NCI-H1105 treated with DMSO at 0.1 percent for 48 hours (cell line): ENCODE measurements around the gene TMEM51.
"Not testable (repeated sequence)": the region's sequence is repeated elsewhere in the genome, so short reads cannot be mapped to it uniquely, and the experiment has no call there.

Experiments used
- DNase-seq: peaks from one replicate; lab custom pipeline; 2025; lab: John Stamatoyannopoulos, UW

TMEM51 gene

GRCh38 chr1:15128077-15128476, 25.5 kb upstream of the TMEM51 start:
- DNase-seq = no peak

- DNase-seq = peak; percentile 40
These were observed 24.8 kb upstream of the TMEM51 start for GRCh38 chr1:15128520-15129313.

DNA sequence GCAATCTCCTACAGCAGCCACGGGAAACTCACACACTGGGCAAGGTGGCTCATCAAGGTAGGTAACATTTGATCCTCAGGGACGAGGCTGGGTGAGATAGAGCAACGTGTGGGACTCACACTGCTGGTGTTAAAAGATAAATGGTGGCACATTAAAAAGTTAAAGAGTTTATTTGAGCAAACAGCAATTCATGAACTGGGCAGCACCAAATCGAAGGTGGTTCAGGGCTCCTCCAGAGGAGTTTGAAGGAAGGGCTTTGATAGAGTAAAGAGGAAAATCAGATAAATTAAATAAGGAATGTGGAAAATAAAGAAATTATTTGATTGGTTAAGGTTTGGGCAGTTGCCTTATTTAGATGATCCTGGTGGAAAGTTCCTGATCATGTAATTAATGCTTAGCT, 23.6 kb upstream of the TMEM51 start:
- DNase-seq = no peak

- no peak for DNase-seq
These were observed 22.9 kb upstream of the TMEM51 start for GRCh38 chr1:15130607-15131006.

DNA sequence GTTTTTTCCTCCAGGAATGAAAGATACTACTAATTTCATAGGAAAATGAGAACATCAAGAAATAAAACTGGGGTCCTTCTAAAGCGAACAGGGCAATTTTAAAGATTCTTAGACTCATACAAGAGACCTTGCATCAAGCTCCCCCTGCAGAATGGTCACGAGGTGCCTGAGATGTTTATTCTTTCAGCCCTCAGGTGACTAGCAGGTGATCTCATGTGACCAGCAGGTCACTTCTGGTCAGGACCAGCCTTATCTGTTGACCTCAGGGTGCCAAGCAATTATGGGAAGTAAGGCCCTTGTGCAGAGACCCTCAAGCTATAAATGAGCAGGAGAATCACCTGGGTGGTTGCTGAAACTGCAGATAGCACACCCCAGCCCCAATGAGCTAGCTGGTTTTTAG, 20.6 kb upstream of the TMEM51 start:
- no peak for DNase-seq

DNA sequence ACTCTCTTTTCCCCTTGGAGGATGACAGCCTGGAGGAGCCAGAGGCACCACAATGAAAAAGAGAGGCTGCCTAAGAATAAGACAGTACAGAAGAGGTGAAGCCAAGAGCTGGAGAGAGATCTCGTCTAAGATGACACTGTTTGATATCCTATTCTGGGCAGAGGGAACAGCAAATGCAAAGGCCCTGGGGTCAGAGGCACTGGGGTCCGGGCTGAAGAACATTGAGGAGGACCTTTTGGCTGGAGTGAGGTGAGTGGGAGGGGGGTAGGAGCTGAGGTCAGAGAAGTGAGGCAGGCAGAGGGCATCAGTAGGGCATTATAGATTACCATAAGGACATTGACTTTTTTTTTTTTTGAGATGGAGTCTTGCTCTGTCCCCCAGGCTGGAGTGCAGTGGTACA, 19.3 kb upstream of the TMEM51 start:
- no peak for DNase-seq

DNA sequence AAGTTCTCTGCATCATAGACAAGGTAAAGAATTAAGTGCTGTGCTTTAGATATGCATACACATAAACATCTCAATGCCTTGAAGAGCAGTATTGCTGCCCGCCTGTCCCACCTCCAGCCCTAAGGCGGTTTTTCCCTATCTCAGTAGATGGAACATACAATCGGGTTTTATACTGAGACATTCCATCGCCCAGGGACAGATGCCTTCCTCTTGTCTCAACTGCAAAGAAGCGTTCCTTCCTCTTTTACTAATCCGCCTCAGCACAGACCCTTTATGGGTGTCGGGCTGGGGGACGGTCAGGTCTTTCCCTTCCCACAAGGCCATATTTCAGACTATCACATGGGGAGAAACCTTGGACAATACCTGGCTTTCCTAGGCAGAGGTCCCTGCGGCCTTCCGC, 17.9 kb upstream of the TMEM51 start:
- not testable (repeated sequence) for DNase-seq

GRCh38 chr1:15137809-15138208, 15.7 kb upstream of the TMEM51 start:
- no peak for DNase-seq

GRCh38 chr1:15139654-15140350, 13.7 kb upstream of the TMEM51 start:
- DNase-seq = no peak

DNA sequence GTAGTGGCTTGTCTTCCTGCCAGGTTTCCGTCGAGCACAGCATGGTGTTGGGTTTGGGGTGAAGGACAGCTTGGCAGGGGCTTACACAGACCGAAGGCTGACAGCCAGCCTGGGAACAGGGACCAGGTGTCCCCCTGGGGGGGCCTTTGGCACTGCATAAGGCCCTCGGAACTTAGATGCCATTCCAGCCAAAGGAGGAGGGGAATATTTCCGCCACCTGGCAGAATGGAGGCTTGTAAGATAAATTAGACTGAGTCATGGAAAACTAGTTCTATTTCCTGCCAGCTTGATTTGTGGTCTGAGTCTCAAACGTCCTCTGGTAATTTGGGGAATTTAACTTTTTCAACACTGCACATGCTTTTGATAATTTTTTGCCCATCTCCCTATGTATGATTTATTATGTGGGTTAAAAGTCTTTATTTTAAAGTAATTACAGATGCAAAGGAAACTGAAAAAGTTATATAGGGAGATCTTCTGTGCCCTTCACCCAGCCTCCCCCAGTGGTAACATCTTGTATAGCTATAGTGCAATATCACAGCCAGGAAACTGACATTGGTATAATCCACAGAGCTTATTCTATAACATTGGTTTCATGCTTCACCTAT, 11.5 kb upstream of the TMEM51 start:
- no peak for DNase-seq

DNA sequence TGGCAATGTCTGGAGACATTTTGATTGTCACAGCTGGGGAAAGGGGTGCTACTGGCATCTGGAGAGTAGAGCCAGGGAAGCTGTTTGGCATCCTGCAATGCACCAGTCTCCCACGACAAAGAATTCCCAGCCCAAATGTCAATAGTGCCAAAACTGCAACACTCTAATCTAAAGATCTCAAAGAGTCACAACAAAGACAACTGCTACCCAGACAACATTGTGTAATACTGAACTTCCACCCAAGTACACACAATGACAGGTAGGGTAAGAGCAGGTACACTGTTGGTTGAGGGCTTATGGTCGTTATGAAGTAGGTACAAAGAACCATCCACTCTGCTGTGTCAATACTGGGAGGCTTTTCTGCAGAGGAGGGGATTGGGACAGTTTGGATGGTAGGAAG, 8.2 kb upstream of the TMEM51 start:
- no peak for DNase-seq

DNA sequence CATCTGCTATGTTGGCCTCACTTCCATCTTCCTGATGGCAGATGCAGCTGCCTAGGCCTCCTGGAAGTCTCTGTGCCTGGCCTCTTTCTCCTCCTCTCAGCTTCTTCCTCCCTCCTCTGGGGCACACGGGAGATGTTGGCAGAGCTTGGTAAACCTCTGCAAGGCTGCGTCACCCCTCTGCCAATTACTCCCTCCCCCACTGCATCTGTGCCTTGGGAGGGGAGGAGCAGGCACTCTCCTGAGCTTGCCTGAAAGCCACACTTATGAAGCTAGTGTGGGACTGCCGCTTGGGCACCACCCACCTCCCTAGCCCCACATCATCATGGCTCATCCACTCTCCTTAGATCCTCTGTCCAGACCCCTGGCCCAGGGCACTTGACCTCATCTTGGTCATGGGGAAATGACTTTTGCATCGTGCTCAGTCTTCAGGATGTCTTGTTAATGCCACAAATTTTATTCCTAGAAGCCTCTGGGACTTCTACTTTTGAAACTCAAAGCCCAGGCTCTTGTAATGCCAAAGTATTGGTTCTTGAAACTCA, 7.3 kb upstream of the TMEM51 start:
- DNase-seq = no peak

- no peak for DNase-seq
These were observed 6.6 kb upstream of the TMEM51 start for GRCh38 chr1:15146971-15147376.

DNA sequence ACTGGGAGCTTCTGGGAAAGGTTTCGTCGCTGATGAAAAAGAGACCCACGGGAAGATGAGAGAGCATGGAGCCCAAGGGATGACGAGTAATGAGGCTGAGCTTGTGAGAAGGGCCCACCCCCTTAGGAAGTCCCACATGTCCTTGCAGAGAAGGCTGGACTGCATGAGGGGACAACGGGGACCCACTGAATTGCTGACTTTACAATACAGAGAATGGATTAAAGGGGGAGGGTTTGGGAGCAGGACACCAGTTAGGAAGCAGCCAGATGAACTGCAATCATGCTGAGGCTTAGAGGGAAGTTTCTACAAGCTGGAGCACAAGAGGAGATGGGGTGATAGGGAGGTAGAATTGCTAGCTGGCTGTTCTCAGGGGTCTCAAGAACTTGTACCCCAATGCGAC, 5.5 kb upstream of the TMEM51 start:
- DNase-seq = no peak

DNA sequence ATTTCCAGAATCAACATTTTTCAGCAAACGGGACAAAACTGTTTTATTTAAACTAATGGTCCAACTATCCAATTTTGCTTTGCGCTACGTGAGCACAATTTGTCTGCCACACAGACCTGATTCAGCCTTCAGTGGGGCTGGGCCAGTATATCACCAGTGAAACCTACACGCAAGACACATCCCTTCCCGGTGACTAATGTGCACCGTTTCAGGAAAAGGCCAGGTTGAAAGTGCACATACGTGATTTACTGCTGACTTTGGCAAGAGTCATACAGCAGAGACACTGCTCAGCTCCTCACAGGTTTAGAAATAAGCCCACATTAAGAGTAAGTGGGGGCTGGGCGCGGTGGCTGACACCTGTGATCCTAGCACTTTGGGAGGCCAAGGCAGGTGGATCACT, 5.1 kb upstream of the TMEM51 start:
- no peak for DNase-seq

DNA sequence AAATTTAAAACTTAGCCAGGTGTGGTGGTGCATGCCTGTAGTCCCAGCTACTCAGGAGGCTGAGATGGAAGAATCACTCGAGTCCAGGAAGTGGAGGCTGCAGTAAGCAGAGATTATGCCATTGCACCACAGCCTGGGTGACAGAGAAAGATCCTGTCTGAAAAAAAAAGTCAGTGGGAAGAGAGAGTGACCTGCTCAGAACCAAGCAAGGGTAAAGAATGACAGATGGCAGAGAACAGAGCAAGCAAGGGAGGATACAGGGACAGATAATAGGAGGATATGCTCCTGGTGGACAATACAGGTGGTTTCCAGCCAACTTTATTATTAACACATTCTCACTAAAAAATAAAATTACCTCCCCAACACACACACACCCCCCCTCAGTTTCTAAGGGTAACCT, 4.6 kb upstream of the TMEM51 start:
- DNase-seq = no peak

GRCh38 chr1:15150376-15150775, 3.2 kb upstream of the TMEM51 start:
- no peak for DNase-seq

DNA sequence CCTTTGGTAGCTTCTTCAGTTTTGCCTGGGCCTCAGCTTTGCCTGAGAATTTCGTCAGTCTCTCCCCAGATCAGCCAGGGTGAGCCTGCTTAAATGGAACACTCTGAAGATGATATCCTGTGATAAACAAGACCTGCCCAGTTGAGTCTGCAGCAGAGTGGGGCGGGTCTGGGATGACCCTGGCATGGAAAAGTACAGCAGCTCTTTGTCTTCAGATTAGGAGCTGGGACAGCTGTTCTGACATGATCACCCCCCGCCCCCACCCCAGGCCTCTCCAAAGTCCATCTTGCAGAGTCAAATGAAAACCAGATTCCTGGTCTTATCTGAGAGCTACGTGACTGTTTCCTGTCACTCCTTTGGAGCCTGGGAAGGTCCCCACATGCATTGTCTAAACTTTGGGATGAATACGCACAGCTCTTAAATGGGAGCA, 2.2 kb upstream of the TMEM51 start:
- no peak for DNase-seq

DNA sequence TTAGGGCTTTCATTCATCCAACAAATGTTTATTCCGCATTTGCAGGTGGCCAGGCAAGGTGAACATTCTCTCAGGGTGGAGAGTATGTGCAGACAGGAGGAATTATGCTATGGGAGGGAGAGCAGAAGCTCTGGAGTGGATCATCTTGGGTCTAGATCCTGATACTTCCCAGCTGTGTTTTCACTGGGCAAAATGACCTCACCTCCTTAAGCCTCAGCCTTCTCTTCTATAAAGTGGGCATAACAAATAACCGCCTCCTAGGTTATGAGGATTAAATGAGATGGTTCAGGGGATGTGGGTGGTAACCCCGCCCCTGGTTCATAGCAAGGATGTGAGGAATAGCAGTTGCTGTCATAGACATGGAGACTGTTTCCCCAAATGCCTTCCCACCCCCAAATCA, 1.7 kb upstream of the TMEM51 start:
- no peak for DNase-seq

- DNase-seq = peak; percentile 83
These were observed 996 bp upstream of the TMEM51 start for GRCh38 chr1:15152318-15153183.

DNA sequence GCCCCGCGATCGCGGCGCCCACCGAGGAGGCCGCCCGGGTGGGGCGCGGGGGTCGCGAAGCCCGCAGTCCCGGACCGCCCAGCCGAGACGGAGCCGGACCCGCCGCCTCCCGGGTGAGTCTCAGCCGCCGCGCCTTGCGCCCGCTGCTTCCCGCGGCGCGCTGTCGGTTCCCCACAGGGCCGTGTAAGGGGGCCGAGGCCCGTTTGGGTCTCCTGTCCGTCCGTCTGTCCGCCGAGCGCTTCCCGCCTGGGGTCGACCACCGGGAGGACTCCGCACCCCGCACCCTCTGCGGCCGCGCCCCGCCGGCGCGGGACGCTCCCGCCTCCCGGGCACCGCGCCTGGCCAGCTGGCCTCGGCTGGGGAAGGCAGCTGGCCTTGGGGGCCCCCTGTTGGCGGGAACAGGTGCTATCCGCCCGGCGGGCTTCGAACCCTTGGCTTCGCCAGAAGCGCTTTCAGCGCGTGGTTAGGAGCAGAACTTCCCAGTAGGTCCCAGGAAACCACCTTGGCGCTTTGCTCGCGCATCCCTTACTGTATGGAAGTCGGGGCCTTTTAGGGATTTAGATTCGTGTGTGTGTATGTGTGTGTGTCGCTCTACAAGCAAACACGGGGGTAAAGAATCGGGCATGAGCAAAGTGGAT, 414 bp downstream of the TMEM51 start:
- DNase-seq = peak; percentile 55
